ENCODE data around the gene IFNAR2.
"Not testable (repeated sequence)": the region's sequence is repeated elsewhere in the genome, so short reads cannot be mapped to it uniquely, and the experiment has no call there.

Gene IFNAR2

GRCh38 chr21:33214056-33214455, 15.7 kb upstream of the IFNAR2 start:
- no peak for DNase-seq (ENCODE audit: low read depth in 2 of 2)

- no peak for DNase-seq (ENCODE audit: low read depth in 2 of 2)
Measured at GRCh38 chr21:33217138-33217520, 12.6 kb upstream of the IFNAR2 start.

DNA sequence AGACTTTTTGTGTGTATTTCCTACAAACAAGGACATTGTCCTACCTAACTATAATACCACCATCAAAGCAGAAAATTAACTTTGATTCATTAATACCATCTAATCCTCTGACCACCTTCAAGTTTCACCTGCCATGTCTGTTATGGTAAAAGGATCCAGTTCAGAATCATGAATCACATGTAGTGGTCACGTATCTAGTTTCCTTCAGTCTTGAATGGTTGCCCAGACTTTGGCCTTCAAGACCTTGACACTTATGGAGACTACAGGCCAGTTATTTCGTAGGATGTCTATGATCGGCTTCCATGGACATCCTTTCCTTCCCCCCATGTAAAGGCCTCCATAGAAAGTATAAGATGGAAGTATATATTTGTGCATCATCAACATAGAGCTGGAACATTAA, 10.4 kb upstream of the IFNAR2 start:
- DNase-seq (ENCODE audit: low read depth in 2 of 2) = no peak

DNA sequence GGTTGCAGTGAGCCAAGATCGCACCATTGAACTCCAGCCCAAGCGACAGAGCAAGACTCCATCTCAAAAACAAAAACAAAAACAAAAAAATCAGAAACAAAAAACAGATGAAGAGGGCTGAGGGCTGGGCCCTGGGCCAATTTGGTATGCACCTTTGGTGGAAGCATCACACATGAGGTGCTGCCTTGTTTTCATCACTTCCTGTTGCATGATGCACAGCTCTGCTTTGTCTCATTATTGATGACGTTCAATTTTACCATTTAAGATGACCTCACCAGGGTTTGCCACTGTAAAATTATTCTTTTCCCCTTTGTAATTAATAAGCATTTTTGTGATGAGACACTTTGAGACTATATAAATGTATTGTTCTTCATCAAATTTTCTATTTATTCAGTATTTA, 9.8 kb upstream of the IFNAR2 start:
- DNase-seq (ENCODE audit: low read depth in 2 of 2) = no peak

DNA sequence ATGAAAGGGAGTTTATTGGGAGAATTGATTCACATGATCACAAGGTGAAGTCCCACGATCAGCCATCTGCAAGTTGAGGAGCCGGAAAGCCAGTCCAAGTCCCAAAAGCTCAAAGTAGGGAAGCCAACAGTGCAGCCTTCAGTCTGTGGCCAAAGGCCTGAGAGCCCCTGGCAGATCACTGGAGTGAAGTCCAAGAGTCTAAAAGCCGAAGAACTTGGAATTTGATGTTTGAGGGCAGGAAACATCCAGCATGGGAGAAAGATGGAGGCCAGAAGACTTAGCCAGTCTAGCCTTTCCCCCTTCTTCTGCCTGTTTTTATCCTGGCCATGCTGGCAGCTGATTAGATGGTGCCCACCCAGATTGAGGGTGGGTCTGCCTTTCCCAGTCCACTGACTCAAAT, 4.4 kb upstream of the IFNAR2 start:
- not testable (repeated sequence) for DNase-seq (ENCODE audit: low read depth in 2 of 2)

GRCh38 chr21:33228455-33228854, 1.3 kb upstream of the IFNAR2 start:
- DNase-seq (ENCODE audit: low read depth in 2 of 2) = no peak

DNA sequence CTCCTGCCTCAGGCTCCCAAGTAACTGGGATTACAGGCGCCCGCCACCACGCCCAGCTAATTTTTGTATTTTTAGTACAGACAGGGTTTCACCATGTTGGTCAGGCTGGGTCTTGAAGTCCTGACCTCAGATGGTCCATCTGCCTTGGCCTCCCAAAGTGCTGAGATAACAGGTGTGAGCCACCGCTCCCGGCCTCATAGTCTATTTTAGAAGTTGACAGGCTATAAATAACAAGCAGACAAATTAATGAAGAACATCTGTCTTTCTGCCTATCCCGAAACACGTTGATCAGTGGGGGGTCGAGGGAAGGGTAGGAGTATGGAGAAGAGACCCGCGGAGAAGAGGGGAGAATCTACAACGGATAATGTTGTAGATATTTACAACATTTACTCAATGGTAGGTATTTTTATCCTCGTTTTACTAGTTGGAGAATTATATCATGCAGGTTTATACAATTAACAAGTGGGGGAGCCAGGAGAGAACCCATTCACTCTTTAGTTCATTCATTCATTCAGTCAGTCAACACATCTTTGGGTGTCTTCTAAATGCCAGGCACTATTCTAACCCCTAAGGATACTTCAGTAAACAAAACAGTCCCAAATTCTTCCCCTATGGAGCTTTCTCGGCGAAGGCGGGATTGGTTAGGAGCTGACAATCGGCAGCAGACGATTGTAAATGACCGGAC, 497 bp upstream of the IFNAR2 start:
- no peak for DNase-seq (ENCODE audit: low read depth in 2 of 2)

DNA sequence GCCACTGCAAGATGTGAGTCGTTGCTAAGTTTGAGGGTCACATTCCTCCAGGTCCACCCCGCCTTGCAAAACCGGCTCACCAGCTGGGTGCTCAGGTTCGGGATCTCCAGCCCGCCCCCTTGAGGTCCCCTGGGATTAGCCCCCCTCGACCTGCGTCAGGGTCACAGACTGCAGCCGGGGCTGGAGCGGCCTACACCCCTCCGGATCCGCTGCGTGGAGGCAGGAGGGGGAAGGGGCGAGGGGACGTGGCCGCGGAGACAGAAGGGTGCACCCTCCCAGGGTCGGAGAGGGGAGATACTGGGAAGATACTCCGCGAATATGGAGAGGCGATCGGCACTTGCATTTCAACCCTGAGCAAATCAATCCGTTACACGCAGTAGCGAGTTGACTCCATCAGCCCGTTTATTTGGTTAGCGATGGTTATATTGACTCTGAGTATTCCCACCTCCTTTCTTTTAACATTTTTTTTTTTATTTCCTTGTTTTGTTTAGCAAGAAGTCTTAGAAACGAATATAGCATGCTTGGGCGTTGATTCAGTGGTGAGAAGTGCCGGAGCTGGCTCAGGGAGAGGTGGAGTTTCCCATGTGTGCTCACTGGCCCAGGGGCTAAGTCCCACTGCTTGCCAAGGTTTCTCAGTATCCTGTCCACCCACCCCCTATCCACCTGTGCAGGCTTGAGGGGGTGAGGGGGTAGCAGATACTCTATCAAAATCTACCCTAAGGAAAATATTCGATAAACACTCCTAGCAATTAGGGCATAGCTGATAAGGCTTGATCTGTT, 997 bp downstream of the IFNAR2 start:
- peak in 1 of 2 donors; percentile 20 for DNase-seq (ENCODE audit: low read depth in 2 of 2)

DNA sequence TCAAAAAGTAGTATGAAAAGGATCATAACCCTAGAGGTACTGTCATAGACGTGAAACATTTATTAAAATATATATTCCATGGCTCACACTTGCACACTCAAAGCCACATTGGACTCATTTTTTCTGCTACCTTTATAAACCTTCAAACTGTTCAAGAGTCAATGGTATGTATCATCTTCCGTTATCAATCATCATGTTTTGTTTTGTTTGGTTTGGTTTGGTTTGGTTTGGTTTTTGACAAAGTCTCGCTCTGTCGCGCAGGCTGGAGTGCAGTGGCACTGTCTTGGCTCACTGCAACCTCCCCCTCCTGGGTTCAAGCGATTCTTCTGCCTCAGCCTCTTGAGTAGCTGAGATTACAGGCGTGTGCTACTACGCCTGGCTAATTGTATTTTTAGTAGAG, 1.8 kb downstream of the IFNAR2 start:
- DNase-seq (ENCODE audit: low read depth in 2 of 2) = peak; percentile 37 to 48

- DNase-seq (ENCODE audit: low read depth in 2 of 2) = no peak
Measured at GRCh38 chr21:33232291-33233034, 2.7 kb downstream of the IFNAR2 start.

DNA sequence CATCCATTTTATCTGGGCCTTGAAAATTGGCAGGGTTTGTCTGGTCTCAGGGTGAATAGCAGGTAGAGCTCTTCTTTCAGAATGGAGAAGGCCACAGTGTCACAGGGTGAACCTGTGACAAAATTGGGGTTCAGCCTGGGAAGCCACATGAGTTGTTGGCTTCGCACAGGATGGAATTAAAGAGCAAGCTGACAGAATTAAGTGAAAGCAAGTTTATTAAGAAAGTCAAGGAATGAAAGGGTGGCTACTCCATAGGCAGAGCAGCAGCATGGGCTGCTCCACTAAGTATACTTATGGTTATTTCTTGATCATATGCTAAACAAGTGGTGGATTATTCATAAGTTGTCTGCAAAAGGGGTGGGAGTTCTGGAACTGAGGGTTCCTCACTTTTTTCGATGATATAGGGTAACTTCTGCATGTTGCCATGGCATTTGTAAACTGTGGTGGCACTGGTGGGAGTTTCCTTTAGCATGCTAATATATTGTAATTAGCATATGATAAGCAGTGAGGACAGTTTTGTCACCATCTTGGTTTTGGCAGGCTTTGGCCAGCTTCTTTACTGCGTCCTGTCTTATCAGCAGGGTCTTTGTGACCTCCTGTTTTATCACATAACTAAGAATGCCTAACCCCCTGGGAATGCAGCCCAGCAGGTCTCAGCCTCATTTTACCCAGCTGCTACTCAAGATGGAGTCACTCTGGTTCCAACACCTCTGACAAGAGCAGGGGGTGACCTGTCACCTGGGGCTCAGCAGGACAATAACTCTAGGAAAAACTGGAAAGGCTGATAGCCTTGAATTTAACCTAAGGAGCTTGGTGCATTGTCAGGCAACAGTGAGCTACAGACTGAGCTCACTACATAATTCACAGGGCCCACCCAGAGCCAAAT, 5.1 kb downstream of the IFNAR2 start:
- DNase-seq (ENCODE audit: low read depth in 2 of 2) = no peak

GRCh38 chr21:33236013-33236686, 6.4 kb downstream of the IFNAR2 start:
- DNase-seq (ENCODE audit: low read depth in 2 of 2) = no peak

DNA sequence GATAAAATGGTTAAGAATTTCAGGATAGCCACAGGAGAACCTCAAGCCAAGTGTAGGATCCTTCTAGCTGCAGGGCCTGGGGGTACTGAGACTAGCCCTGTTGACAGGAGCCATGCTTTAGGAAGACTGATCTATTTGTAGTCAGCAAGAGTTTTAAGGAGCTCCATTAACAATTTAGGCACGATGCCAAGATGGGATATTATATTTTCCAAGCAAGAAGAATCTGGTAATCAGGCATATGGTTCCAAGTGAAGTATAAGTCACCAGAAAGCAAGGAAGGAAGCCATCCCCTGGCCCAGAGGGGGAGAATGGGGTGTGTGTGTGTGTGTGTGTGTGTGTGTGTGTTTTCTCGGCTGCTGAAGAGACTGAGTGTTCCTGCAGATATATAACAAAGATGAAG, 7.0 kb downstream of the IFNAR2 start:
- DNase-seq (ENCODE audit: low read depth in 2 of 2) = no peak

DNA sequence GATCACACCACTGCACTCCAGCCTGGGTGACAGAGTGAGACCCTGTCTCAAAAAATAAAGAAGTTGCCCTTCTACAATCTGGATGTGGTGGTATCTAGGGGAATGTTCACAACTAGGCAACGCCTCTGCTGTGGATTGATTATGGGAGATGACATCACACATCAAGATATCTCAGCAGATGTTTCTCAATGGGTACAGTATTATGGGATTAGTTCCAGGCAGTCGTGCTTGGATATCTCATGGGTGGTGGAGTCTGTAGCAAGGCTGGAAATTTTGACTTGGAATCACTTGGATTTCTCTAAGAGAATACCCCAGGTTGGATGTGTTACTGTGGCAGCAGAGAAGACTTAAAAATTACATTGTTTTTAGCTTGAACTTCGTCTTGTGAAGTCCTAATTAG, 7.7 kb downstream of the IFNAR2 start:
- DNase-seq (ENCODE audit: low read depth in 2 of 2) = no peak

DNA sequence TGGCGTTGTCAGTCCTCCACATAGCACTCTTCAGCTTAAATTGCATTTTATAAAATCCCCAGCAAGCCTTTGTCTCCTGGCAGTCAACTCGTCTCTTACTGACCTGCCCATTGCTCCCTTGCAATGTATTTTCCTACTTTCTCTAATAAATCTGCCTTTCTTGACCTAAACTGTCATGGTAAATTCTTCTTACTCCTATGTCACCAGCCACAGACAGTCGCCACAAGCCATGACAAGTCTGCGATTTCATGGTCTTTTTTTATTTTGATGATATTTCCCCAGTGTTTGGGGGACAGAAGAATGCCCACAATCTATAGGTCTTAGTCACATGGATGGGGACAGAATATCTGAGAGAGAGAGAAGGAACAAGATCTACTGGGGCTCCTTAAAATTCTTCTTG, 8.4 kb downstream of the IFNAR2 start:
- DNase-seq (ENCODE audit: low read depth in 2 of 2) = no peak

DNA sequence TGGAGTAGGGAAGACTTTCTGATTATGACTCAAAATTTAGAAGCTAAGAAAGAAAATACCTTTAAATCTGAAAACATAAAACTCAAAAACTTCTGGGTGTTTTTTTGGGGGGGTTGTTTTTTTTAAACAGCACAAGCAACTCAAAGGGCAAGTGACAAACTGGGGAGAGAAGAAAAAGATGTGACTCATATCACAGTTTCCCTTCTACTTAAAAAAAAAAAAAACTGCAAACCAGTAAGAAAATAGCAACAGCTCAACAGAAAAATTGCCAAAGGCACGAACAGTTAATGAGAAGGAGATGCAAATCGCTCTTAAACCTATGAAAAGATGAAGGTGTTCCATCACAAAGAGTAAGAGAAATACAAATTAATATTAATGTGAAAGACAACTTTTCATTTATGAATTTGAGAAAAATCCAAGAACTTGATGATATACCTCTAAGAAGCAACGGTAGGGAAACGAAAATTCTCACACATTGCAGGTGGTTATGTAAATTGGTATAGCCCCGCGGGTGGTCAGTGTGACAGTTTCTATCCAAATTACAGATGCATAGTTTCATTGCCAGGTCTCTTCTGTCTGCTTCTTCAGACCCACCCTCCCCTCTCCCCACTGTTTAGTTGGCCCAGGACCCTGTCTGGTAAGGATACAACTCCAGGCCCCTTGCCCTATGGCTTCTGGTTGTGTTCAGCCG, 9.0 kb downstream of the IFNAR2 start:
- no peak for DNase-seq (ENCODE audit: low read depth in 2 of 2)

GRCh38 chr21:33239559-33240127, 9.9 kb downstream of the IFNAR2 start:
- DNase-seq (ENCODE audit: low read depth in 2 of 2) = not testable (repeated sequence)

DNA sequence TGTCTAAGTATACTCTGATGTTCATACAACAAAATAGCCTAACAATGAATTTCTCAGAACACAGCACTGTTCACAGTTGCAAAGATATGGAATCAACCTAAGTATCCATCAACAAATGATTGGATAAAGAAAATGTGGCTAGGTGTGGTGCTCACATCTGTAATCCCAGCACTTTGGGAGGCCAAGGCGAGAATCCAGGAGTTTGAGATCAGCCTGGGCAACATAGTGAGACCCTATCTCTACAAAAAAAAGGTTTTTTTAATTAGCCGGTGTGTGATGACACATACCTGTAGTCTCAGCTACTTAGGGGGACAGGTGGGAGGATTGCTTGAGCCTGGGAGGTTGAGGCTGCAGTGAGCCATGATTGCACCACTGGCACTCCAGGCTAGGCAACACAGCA, 10.7 kb downstream of the IFNAR2 start:
- no peak for DNase-seq (ENCODE audit: low read depth in 2 of 2)

DNA sequence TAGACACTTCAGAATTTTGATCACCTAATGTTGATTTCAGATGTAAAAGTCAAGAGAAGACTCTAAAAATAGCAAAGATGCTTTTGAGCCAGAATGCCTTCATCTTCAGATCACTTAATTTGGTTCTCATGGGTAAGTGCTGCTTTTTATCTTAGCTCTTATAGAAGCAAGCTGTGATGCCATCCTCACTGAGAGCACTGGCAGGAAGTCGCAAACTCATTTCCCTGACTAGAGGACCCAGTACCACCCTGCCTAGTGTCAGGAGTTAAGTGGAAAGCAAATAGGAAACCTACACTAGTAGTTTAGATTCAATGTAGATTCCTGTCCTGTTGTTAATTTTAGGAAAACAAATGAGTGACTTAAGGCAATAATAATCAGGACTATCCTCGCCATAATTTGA, 12.1 kb downstream of the IFNAR2 start:
- no peak for DNase-seq (ENCODE audit: low read depth in 2 of 2)

DNA sequence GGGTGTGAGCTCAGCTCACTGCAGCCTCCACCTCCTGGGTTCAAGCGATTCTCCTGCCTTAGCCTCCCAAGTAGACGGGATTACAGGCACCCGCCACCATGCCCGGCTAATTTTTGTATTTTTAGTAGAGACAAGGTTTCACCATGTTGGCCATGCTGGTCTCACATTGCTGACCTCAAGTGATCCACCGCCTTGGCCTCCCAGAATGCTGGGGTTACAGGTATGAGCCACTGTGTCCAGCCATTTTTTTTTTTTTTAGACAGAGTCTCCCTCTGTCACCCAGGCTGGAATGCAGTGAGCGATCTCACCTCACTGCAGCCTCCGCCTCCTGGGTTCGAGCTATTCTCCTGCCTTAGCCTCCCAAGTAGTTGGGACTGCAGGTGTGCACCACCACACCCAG, 13.1 kb downstream of the IFNAR2 start:
- DNase-seq (ENCODE audit: low read depth in 2 of 2) = not testable (repeated sequence)

All from stimulated activated CD8-positive, alpha-beta memory T cell treated with anti-CD3 and anti-CD28 coated beads, Interleukin-15, amount 100 ng/mL, for 48 hours (primary cell).